GM19351 (cell line): Measurements from ENCODE around the gene ASMT.
"Not testable (repeated sequence)": the region's sequence is repeated elsewhere in the genome, so short reads cannot be mapped to it uniquely, and the experiment has no call there.

ENCODE experiments used
- ATAC-seq: cut with Tn5 transposase; IDR thresholded peaks from one replicate; pipeline ENCODE4 v1.9.1; 2021; ENCODE audit warnings: mild to moderate bottlenecking, moderate library complexity; ENCODE audit not compliant: unreplicated experiment

Gene ASMT

DNA sequence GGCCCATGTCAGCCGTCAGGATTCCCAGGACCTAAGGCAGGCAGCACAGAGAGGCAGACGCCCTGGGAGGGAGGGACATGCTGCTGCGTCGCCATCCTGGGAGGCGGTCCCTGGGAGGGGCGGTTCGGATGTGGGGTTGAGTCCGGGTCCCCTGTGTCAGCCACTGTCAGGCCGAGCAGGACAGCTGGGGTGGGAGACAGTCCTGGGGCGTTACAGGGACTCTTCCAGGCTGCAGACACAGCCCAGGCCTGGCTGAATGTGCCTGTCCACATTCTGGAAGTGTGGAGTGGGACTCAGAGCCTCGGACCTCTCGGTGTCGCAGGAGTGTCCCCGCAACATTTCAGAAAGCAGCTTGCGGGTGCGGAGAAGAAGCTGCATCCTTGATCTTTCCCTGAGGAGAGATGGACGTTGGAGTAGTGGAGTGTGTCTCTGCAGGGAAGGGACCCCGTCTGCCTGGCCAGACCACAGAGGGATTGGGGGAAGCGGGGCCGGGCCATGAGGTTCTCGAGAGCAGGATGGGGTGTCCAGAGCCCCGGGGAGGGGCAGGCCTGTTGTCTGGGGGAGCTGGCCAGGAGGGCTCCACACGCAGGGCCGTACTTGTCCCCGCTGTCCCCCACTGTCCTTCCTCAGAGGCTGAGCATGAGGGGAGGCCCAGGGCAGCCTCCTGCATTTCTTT is 17.4 kb upstream of the ASMT start:
- no peak for ATAC-seq

- no peak for ATAC-seq
Measured at GRCh38 chrX:1598021-1598875, 16.6 kb upstream of the ASMT start.

DNA sequence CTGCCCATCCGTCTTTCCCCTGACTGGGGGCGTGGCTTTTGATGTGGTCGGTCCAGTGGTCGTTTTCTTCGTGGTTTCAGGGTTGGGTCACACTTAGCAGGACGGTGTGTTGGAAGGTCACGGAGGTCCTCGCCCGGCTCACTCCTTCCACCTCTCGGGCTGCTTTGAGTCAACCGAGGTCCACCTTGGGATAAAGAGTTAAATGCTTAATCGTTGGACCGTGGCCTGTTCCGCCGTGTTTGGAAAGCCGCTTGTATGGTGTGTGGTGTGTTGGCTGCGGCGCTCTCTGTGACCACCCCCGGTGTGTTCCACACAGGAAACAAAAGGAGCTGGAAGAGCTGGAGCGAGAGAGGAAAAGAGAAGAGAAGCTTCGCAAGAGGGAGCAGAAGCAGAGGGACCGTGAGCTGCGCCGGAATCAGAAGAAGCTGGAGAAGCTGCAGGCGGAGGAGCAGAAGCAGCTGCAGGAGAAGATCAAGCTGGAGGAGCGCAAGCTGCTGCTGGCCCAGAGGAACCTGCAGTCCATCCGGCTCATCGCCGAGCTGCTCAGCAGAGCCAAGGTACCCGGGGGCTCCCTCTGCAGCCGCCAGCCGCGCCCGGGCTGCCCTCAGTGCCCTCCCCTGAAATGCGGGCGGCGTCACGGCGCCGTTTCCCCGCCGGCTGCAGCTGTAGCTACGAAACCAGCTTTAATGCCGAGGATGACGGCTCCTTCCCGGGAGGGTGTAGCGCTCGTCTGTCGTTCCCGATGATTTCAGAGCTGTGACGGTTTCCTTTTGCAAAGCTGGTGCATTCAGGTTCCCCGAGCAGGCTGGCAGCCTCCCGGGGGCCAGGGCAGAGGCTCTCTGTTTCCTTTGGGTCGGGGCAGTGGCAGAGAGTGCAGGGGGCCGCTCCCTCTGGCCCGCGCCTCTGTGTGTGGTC is 15.7 kb upstream of the ASMT start:
- no peak for ATAC-seq

DNA sequence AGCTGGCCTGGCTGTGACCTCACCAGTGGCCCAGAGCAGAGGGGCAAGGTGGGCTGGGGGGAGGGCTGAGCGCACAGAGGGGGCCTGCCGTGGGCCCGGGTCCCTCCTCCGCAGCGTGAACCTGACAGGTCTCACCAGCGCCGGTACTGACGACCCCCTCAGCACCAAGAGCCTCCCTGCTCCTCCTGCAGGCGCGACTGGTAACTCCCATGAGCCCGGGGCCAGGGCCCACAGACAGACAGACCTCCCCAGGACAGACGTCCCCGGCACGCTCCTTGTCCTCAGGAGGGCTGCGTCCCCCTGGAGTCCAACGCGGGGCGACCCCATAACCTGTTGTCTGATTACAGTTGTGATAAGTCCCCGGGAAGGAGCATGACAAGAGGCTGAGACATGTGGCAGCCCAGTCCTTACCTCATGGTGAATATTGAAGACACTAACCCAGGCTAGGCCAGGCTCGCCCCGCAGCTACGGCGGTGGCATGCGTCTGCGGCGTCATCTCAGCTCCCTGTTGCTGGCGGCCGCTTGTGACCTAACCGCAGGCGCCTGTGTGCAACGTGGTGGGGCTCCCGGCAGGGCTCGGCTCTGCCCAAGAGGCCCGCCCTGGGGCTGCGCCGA is 15.0 kb upstream of the ASMT start:
- ATAC-seq: no peak

GRCh38 chrX:1600406-1601050 is 14.3 kb upstream of the ASMT start:
- no peak for ATAC-seq

DNA sequence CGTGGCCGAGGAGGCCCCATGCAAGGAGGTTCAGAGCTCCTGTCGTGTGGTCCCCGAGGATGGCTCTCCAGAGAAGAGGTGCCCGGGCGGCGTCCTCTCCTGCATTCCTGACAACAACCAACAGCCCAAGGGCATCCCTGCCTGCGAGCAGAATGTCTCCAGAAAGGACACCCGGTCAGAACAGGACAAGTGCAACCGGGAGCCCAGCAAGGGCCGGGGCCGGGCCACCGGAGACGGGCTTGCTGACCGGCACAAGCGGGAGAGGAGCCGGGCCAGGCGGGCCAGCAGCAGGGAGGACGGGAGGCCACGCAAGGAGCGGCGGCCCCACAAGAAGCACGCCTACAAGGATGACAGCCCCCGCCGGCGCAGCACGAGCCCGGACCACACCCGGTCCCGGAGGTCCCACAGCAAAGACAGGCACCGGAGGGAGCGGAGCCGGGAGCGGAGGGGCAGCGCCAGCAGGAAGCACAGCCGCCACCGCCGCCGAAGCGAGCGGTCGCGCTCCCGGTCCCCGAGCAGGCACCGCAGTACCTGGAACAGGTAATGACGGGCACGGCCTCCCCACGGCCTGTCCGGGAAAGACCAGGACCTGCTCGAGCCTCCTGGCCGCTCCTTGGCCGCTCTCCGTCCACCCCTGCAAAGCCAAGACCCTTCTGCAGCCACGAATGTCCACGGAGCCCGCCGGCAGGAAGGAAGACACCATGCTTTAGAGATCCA is 13.7 kb upstream of the ASMT start:
- ATAC-seq: no peak

DNA sequence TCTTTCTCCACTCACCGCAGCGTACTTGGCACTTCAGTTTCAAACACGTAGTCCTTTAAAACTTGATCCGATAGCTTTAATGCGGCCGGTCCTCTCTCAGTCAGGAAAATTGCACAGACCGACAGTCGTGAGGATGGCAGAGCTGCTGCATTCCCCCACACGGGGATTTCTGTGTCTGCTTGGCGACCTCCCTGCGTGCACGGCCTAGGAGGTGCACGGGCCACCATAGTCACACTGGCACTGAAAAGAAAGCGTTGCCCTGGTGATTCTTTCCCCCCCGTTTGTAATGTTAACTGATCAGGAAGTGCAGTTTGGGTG is 13.1 kb upstream of the ASMT start:
- ATAC-seq: no peak

DNA sequence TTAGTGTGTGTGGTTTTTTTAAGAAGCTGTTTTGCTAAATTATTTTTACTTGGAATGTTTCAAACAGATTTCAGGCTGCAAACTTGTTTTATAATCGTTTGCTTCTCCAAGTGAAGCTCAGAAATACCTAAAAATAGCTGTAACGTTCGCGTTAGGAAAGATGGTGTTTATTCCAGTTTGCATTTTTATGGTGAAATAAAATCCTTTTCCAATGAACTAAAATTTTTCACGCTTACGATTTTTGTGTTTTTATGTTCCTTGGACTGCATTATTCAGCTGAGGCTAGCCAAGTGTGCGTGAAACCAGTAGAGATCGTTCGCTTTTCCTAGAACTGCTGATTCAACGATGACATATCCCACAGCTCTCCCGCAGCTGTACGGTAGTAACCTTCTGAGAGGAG is 12.6 kb upstream of the ASMT start:
- no peak for ATAC-seq

GRCh38 chrX:1606496-1606895 is 8.4 kb upstream of the ASMT start:
- no peak for ATAC-seq

DNA sequence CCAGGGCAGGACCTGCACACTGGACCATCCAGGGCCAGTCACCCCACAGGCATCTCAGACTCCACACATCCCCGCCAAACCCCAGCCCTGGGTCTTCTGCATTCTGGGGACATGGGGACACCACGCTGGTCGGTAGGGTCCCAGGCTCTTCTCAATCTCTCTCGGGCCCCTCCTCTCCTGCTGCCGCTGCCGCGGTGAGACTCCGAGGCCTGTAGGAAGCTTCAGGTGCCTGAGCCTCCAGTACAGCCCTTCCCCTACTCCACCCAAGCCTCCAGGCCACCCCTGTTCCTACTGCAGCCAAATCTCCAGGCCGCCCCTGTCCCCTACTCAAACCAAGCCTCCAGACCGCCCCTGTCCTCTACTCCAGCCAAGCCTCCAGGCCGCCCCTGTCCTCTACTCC is 5.5 kb upstream of the ASMT start:
- ATAC-seq: no peak

DNA sequence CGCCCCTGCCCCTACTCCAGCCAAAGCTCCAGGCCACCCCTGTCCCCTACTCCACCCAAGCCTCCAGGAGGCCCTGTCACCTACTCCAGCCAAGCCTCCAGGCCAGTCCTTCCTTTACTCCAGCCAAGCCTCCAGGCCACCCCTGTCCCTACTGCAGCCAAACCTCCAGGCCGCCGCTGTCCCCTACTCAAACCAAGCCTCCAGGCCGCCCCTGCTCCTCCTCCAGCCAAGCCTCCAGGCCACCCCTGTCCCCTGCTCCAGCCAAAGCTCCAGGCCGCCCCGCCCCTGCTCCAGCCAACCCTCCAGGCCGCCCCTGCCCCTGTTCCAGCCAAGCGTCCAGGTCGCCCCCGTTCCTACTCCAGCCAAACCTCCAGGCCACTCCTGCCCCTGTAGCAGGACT is 5.1 kb upstream of the ASMT start:
- no peak for ATAC-seq

- ATAC-seq: no peak
Measured at GRCh38 chrX:1610166-1610565, 4.7 kb upstream of the ASMT start.

DNA sequence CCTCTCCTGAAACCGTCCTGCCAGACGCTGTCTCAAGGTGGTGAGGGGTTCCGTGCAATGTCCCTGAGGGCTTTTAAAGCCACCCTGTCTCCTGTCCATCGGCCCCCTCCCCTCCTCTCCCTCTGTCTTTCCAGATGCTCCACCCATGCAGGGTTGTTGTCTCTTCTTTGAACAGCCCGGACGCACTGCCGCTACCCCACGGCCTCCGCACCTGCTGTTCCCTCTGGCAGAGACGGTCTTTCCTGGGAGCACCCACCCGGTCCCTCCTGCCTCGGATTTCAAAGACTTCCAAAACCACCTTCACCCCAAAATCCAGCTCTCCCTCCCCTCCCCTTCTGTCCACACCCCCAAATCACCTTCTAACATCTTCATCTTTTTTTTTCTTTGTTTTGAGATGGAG is 4.1 kb upstream of the ASMT start:
- no peak for ATAC-seq

- no peak for ATAC-seq
Measured at GRCh38 chrX:1612641-1613286, 2.1 kb upstream of the ASMT start.

DNA sequence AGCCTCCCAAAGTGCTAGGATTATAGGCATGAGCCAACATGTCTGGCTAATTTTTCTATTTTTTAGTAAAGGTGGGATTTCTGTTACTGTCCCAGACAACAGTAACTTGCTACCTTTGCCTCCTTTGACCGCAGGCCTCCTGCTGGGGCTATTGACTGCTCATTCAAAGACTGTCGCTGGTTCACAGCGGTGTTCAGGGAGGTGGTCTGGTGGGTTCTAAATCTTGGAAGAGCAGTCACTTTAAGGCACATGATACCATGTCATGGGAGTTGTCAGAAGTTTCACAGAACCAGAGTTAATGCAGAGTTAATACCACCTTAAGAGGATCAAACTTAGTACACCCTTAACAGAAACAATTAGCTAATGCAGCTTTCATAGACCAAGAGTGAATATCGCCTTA is 3.8 kb downstream of the ASMT start:
- no peak for ATAC-seq

DNA sequence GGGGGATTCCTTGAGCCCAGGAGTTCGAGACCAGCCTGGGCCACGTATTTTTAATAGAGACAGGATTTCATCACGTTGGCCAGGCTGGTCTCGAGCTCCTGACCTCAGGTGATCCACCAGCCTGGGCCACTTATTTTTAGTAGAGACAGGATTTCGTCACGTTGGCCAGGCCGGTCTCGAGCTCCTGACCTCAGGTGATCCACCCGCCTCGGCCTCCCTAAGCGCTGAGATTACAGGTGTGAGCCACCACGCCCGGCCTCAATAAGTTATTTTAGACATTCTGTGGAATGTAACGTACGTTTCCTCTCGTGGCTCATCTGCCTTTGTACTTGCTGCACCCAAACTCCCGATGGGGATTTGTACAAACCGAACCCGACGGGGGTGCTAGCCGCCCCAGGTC is 8.8 kb downstream of the ASMT start:
- ATAC-seq: no peak

DNA sequence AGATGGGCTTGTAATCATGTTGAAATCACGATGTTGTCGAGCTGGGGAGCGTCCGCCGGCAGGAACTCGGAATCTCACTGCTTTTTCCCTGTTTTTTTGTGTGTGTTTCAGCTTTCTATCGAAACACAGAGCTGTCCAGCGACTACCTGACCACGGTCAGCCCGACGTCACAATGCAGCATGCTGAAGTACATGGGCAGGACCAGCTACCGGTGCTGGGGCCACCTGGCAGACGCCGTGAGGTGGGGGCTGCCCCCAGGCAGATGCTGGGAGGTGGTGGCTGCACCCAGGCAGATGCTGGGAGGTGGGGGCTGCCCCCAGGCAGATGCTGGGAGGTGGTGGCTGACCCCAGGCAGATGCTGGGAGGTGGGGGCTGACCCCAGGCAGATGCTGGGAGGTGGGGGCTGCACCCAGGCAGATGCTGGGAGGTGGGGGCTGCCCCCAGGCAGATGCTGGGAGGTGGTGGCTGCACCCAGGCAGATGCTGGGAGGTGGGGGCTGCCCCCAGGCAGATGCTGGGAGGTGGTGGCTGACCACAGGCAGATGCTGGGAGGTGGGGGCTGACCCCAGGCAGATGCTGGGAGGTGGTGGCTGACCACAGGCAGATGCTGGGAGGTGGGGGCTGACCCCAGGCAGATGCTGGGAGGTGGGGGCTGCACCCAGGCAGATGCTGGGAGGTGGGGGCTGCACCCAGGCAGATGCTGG is 9.4 kb downstream of the ASMT start:
- ATAC-seq: not testable (repeated sequence)

GRCh38 chrX:1624861-1625215 is 10.0 kb downstream of the ASMT start:
- not testable (repeated sequence) for ATAC-seq

GRCh38 chrX:1629244-1629643 is 14.4 kb downstream of the ASMT start:
- no peak for ATAC-seq
